ENCODE results near the gene ENPP5.
A peak's percentile ranks its signal among the peaks of the same experiment; 100 is the strongest.

Gene ENPP5

GRCh38 chr6:46190889-46191288, 20.1 kb upstream of the ENPP5 start:
- no peaks in the 10 kb centered on the region for H3K27me3 ChIP-seq (replicated peaks)
- no peak overlapping the region for H3K27ac ChIP-seq
- H3K4me3 ChIP-seq (ENCODE audit: low read depth, low read length), result no peak overlapping the region
- in situ Hi-C loops (cut with HindIII; ENCODE audit: low pct_ligation_motif_present, low sequenced_read_pairs), result no loop called here
- no peak for DNase-seq
- TF ChIP-seq CTCF (IDR thresholded peaks at IDR 0.05; ENCODE audit: low read depth, low read length, missing control alignments), result no peak
- no peaks in the 10 kb centered on the region for H3K36me3 ChIP-seq (replicated peaks)

DNA sequence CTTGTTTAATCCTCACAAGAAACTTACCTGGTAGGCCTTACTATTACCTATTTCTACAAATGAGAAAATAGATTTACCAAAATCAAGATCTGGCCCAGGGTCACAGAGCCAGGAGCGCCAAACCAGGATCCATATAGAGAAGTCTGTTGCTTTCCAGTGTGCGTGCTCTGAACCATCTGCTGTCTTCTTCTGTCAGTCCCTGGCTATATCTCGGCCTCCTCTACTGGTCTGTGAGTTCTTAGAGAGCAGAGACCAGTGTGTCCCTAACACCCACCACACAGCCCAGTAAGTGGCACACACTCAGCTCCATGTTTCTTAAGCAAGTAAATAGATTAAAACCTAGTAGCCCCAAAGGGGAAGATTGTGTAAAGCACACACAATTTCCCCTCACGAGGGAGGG, 18.9 kb upstream of the ENPP5 start:
- Histone ChIP-seq H3K27me3 (replicated peaks) (no peaks in the 10 kb centered on the region), H3K27ac (no peak overlapping the region), H3K36me3 (replicated peaks) (no peaks in the 10 kb centered on the region), H3K4me3 (ENCODE audit: low read depth, low read length) (no peak overlapping the region)
- in situ Hi-C loops (cut with HindIII; ENCODE audit: low pct_ligation_motif_present, low sequenced_read_pairs), result no loop called here
- TF ChIP-seq CTCF (IDR thresholded peaks at IDR 0.05; ENCODE audit: low read depth, low read length, missing control alignments), result no peak
- DNase-seq, result no peak

DNA sequence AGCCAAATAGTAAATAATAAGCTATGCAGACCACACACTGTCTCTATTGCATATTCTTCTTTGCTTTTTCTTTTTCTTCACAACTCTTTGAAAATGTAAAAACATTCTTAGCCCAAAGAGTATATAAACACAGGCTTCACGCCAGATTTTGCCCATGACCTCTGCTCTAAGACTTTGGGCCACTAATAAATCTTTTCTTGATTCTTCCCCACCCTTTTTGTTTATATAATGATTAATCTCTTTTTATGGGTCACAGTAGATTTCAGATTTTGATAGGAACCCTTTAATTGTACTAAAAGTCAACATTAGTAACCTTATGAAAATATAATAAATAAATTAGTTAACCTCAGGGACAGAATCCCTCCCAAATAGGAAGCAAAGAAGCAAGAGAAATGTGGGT, 15.8 kb upstream of the ENPP5 start:
- no peak for TF ChIP-seq CTCF (IDR thresholded peaks at IDR 0.05; ENCODE audit: low read depth, low read length, missing control alignments)
- H3K27me3 ChIP-seq (replicated peaks), result no peaks in the 10 kb centered on the region
- no peaks in the 10 kb centered on the region for H3K36me3 ChIP-seq (replicated peaks)
- no peak for DNase-seq
- in situ Hi-C loops (cut with HindIII; ENCODE audit: low pct_ligation_motif_present, low sequenced_read_pairs), result no loop called here
- no peak overlapping the region for H3K27ac ChIP-seq
- no peak overlapping the region for H3K4me3 ChIP-seq (ENCODE audit: low read depth, low read length)

- peak; percentile 68 for DNase-seq
- in situ Hi-C loops (cut with HindIII; ENCODE audit: low pct_ligation_motif_present, low sequenced_read_pairs), result no loop called here
- Histone ChIP-seq H3K27ac (no peak overlapping the region), H3K36me3 (replicated peaks) (no peaks in the 10 kb centered on the region), H3K27me3 (replicated peaks) (no peaks in the 10 kb centered on the region), H3K4me3 (ENCODE audit: low read depth, low read length) (no peak overlapping the region)
- TF ChIP-seq CTCF (IDR thresholded peaks at IDR 0.05; ENCODE audit: low read depth, low read length, missing control alignments), result peak; percentile 38
Observed at GRCh38 chr6:46184114-46184513, 13.3 kb upstream of the ENPP5 start.

DNA sequence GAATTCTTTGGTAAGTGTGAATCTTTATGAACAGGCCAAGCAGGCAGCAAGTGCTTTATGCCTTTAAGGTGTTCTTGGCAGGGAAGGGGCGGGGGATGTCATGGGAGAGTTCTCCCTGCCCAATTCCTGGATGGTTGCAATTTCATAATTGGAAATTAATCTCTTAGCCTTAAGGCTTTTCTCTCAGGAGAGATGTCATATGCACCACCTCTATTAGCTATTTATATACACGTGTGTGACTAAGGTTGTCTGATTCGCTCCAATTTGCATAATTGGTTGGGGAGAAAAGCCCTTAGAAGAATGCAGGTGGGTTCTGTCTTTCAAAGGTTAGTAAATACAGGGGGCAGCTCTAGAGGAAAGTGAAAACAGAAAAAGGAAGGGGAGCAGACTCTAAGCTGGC, 5.2 kb upstream of the ENPP5 start:
- Histone ChIP-seq H3K4me3 (ENCODE audit: low read depth, low read length) (no peak overlapping the region), H3K27ac (no peak overlapping the region), H3K36me3 (replicated peaks) (no peaks in the 10 kb centered on the region), H3K27me3 (replicated peaks) (peaks cover 6% of the 10 kb centered on the region)
- in situ Hi-C loops (cut with HindIII; ENCODE audit: low pct_ligation_motif_present, low sequenced_read_pairs), result no loop called here
- no peak for DNase-seq
- TF ChIP-seq CTCF (IDR thresholded peaks at IDR 0.05; ENCODE audit: low read depth, low read length, missing control alignments), result no peak

GRCh38 chr6:46175446-46175845, 4.7 kb upstream of the ENPP5 start:
- Histone ChIP-seq H3K36me3 (replicated peaks) (no peaks in the 10 kb centered on the region), H3K27ac (no peak overlapping the region), H3K4me3 (ENCODE audit: low read depth, low read length) (no peak overlapping the region), H3K27me3 (replicated peaks) (peaks cover 10% of the 10 kb centered on the region)
- no peak for DNase-seq
- in situ Hi-C loops (cut with HindIII; ENCODE audit: low pct_ligation_motif_present, low sequenced_read_pairs), result no loop called here
- no peak for TF ChIP-seq CTCF (IDR thresholded peaks at IDR 0.05; ENCODE audit: low read depth, low read length, missing control alignments)

All from brain microvascular endothelial cell (primary cell).